ENCODE results near the gene TBCA.

GRCh38 chr5:77797136-77797535 is 21.0 kb upstream of the TBCA start:
- TF ChIP-seq CTCF (IDR thresholded peaks at IDR 0.05): no peak
- no peak for TF ChIP-seq POLR2A (IDR thresholded peaks at IDR 0.05)
